ENCODE results near the gene AGPAT4.

AGPAT4 gene

DNA sequence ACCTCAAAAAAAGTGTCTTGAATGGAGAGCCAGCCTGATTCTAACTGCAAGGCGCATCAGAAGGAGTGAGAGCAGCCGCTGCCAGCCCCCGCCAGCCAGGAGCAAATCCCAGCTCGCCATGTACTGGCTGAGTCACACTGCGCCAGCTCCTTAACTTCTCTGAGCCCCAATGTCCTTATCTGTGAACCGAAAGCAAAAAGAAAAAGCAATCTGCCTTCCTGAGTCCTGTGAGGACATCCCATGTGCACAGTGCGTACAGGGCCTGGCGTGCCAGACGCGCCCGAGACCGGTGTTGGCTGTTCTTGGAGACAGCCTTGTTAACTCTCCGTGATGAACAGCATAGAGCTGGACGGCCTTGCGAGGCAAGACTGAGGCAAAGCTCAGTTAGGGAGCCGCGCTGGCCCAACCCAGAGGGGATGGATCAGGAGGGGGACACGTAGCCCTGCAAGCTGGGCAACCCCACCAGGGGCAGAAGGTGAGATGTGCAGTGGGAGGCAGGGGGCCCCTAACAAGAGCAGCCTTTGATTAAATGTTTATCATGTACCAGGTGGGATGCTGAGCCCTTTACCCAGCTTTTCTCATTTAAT lies 122.7 kb downstream of the AGPAT4 start:
- no peak overlapping the region for H3K27ac ChIP-seq (ENCODE audit: insufficient read depth in 1 of 2, low read depth in 1 of 2, low read length in 2 of 2, poor library complexity in 1 of 2, severe bottlenecking in 2 of 2)
- no peak overlapping the region for H3K4me3 ChIP-seq (ENCODE audit: control insufficient read depth in 1 of 7, extremely low read depth in 1 of 7, insufficient read depth in 4 of 7, low read depth in 2 of 7, low read length in 6 of 7)
- H3K36me3 ChIP-seq (ENCODE audit: control insufficient read depth in 4 of 4, insufficient read depth in 4 of 4, low read length in 3 of 4) = peaks cover 2 to 58% (median 14%) of the 10 kb centered on the region in 4 experiments
- no peaks in the 10 kb centered on the region for H3K9me3 ChIP-seq (ENCODE audit: control extremely low read depth in 1 of 5, control insufficient read depth in 4 of 5, insufficient read depth in 2 of 5, low read depth in 1 of 5, low read length in 4 of 5)
- WGBS (ENCODE audit: insufficient coverage) = 96% methylated on average over 18 of the region's 18 CpGs
- POLR2A ChIA-PET = interaction anchor here (1.0 kb wide), 1 partner anchor 11 kb away, joined by 4 read pairs; no protein-coding TSS in a partner anchor
- CTCF ChIA-PET = interaction anchor here (1.0 to 11.8 kb wide), 7 partner anchors 19 to 223 kb away, joined by 3 to 185 read pairs (median 5); no protein-coding TSS in a partner anchor
- DNase-seq = no peak
- H3K4me1 ChIP-seq (ENCODE audit: control extremely low read depth in 1 of 4, control insufficient read depth in 4 of 4, insufficient read depth in 4 of 4, low read length in 3 of 4) = no peaks in the 10 kb centered on the region
- H3K27me3 ChIP-seq (replicated peaks in 2 of 5; ENCODE audit: control insufficient read depth in 4 of 5, insufficient read depth in 5 of 5, low read length in 4 of 5) = no peaks in the 10 kb centered on the region

DNA sequence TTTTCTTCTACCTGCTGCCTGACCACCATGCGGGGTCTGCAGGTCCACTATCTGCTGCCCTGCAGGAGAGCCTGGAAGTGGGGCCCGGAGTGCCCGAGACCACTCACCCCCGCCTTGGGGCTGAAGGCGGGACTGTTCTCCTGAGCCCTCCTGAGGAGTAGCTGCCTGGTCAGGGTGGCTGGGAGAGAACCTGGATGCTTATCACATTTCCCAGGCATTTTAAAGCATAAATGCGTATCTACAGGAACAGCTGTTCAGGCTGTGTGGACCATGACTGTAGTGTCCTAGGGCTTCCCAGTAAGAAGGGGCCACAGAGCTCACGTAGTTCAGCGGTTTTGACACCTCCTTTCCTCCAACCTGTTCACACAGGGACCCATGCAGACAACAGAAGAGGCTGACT lies 123.3 kb downstream of the AGPAT4 start:
- no peak for DNase-seq
- no peak overlapping the region for H3K27ac ChIP-seq (ENCODE audit: insufficient read depth in 1 of 2, low read depth in 1 of 2, low read length in 2 of 2, poor library complexity in 1 of 2, severe bottlenecking in 2 of 2)
- 95% methylated on average over 8 of the region's 8 CpGs for WGBS (ENCODE audit: insufficient coverage)
- CTCF ChIA-PET = interaction anchor here (0.9 to 11.8 kb wide), 8 partner anchors 11 to 223 kb away, joined by 3 to 185 read pairs (median 4); no protein-coding TSS in a partner anchor
- H3K4me3 ChIP-seq (ENCODE audit: control insufficient read depth in 1 of 7, extremely low read depth in 1 of 7, insufficient read depth in 4 of 7, low read depth in 2 of 7, low read length in 6 of 7) = no peak overlapping the region
- POLR2A ChIA-PET = interaction anchor here (1.0 kb wide), 1 partner anchor 10 kb away, joined by 4 read pairs; no protein-coding TSS in a partner anchor
- no peaks in the 10 kb centered on the region for H3K9me3 ChIP-seq (ENCODE audit: control extremely low read depth in 1 of 5, control insufficient read depth in 4 of 5, insufficient read depth in 2 of 5, low read depth in 1 of 5, low read length in 4 of 5)
- no peaks in the 10 kb centered on the region for H3K27me3 ChIP-seq (replicated peaks in 2 of 5; ENCODE audit: control insufficient read depth in 4 of 5, insufficient read depth in 5 of 5, low read length in 4 of 5)
- H3K36me3 ChIP-seq (ENCODE audit: control insufficient read depth in 4 of 4, insufficient read depth in 4 of 4, low read length in 3 of 4) = peaks cover 2 to 55% (median 14%) of the 10 kb centered on the region in 4 experiments
- no peaks in the 10 kb centered on the region for H3K4me1 ChIP-seq (ENCODE audit: control extremely low read depth in 1 of 4, control insufficient read depth in 4 of 4, insufficient read depth in 4 of 4, low read length in 3 of 4)

DNA sequence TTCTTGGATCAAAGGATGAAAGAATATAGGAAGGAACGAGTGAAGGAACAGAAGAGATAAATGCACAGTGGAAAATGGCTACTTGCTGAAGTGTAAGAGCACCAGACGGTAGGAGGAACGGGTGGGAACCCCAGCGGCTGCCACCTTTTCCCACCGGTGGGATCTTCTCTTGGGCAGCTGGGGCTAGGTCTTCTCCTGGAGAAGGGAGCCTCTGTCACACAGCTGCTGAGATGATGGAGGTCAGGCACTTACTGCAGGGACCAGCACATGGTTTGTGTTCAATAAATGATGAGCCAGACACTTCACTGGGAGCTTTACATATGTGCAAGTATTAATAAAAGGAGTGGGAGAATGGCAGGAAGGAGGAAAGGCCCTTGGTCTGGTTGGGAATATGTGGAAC lies 123.7 kb downstream of the AGPAT4 start:
- CTCF ChIA-PET = interaction anchor here (0.9 to 11.8 kb wide), 4 partner anchors 12 to 224 kb away, joined by 3 to 185 read pairs (median 3); no protein-coding TSS in a partner anchor
- H3K27me3 ChIP-seq (replicated peaks in 2 of 5; ENCODE audit: control insufficient read depth in 4 of 5, insufficient read depth in 5 of 5, low read length in 4 of 5) = no peaks in the 10 kb centered on the region
- POLR2A ChIA-PET = interaction anchor here (0.6 kb wide), 2 partner anchors 9 to 47 kb away, joined by 3 to 4 read pairs; no protein-coding TSS in a partner anchor
- 100% methylated on average over 5 of the region's 5 CpGs for WGBS (ENCODE audit: insufficient coverage)
- H3K4me3 ChIP-seq (ENCODE audit: control insufficient read depth in 1 of 7, extremely low read depth in 1 of 7, insufficient read depth in 4 of 7, low read depth in 2 of 7, low read length in 6 of 7) = no peak overlapping the region
- H3K4me1 ChIP-seq (ENCODE audit: control extremely low read depth in 1 of 4, control insufficient read depth in 4 of 4, insufficient read depth in 4 of 4, low read length in 3 of 4) = no peaks in the 10 kb centered on the region
- H3K9me3 ChIP-seq (ENCODE audit: control extremely low read depth in 1 of 5, control insufficient read depth in 4 of 5, insufficient read depth in 2 of 5, low read depth in 1 of 5, low read length in 4 of 5) = no peaks in the 10 kb centered on the region
- DNase-seq = no peak
- H3K36me3 ChIP-seq (ENCODE audit: control insufficient read depth in 4 of 4, insufficient read depth in 4 of 4, low read length in 3 of 4) = peaks cover 2 to 55% (median 14%) of the 10 kb centered on the region in 4 experiments
- no peak overlapping the region for H3K27ac ChIP-seq (ENCODE audit: insufficient read depth in 1 of 2, low read depth in 1 of 2, low read length in 2 of 2, poor library complexity in 1 of 2, severe bottlenecking in 2 of 2)

DNA sequence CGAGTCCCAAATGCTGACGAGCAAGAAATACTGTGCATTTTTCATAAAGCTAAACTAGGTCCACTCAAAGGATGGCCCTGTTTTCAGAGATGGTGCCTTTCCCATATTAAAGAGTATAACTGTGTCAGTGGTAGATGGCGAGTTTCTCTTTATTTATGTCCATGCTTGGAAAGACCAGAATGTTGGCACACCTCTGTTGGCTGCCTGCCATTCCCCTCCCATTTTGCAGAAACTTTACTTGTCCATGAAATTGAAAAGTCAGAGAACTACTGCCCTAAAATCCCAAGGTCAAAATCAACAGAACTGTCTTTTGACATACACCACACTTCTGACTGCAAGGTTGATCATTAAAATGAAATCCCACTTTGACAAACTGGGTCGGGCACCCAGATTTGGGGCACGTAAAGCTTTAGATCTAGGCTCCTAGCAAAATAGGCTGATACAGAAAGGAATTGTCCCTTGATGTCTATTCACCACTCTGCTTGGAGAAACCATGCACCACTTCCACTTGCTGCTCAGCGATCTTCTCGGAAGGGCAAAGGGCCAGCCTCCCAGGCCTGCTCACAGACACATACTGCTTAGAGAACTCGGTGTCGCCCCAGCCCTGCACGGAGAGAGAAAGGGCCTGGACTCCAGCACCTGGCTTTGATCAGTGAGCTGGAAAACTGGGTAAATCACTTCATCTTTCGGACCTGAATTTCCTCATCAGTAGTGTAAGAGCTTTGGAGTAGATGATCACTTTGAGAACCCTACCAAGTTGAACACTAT lies 130.0 kb downstream of the AGPAT4 start:
- POLR2A ChIA-PET = no interaction called here
- DNase-seq = no peak
- Histone ChIP-seq H3K36me3 (ENCODE audit: control insufficient read depth in 4 of 4, insufficient read depth in 4 of 4, low read length in 3 of 4) (peaks cover 2 to 49% (median 5%) of the 10 kb centered on the region in 4 experiments), H3K27ac (ENCODE audit: insufficient read depth in 1 of 2, low read depth in 1 of 2, low read length in 2 of 2, poor library complexity in 1 of 2, severe bottlenecking in 2 of 2) (no peak overlapping the region), H3K4me3 (ENCODE audit: control insufficient read depth in 1 of 7, extremely low read depth in 1 of 7, insufficient read depth in 4 of 7, low read depth in 2 of 7, low read length in 6 of 7) (no peak overlapping the region), H3K9me3 (ENCODE audit: control extremely low read depth in 1 of 5, control insufficient read depth in 4 of 5, insufficient read depth in 2 of 5, low read depth in 1 of 5, low read length in 4 of 5) (no peaks in the 10 kb centered on the region), H3K4me1 (ENCODE audit: control extremely low read depth in 1 of 4, control insufficient read depth in 4 of 4, insufficient read depth in 4 of 4, low read length in 3 of 4) (no peaks in the 10 kb centered on the region), H3K27me3 (replicated peaks in 2 of 5; ENCODE audit: control insufficient read depth in 4 of 5, insufficient read depth in 5 of 5, low read length in 4 of 5) (no peaks in the 10 kb centered on the region)
- 97% methylated on average over 9 of the region's 11 CpGs for WGBS (ENCODE audit: insufficient coverage)
- CTCF ChIA-PET = interaction anchor here (1.7 kb wide), 1 partner anchor 11 kb away, joined by 3 read pairs; no protein-coding TSS in a partner anchor

DNA sequence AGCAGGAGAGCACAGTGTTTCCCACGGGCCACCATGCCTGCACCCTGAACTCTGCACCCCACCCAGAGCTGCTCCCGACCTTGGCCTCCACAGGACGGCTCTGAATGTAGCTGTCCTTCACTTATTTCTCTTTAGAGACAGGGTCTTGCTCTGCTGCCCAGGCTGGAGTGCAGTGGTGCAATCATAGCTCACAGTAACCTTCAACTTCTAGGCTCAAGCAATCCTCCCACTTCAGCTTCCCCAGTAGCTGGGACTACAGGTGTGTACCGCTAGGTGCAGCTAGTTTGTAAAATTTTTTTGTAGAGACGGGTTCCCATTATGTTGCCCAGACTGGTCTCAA lies 130.9 kb downstream of the AGPAT4 start:
- Histone ChIP-seq H3K4me3 (ENCODE audit: control insufficient read depth in 1 of 7, extremely low read depth in 1 of 7, insufficient read depth in 4 of 7, low read depth in 2 of 7, low read length in 6 of 7) (no peak overlapping the region), H3K4me1 (ENCODE audit: control extremely low read depth in 1 of 4, control insufficient read depth in 4 of 4, insufficient read depth in 4 of 4, low read length in 3 of 4) (no peaks in the 10 kb centered on the region), H3K36me3 (ENCODE audit: control insufficient read depth in 4 of 4, insufficient read depth in 4 of 4, low read length in 3 of 4) (peaks cover 0 to 45% (median 2%) of the 10 kb centered on the region in 4 experiments), H3K27me3 (replicated peaks in 2 of 5; ENCODE audit: control insufficient read depth in 4 of 5, insufficient read depth in 5 of 5, low read length in 4 of 5) (no peaks in the 10 kb centered on the region), H3K9me3 (ENCODE audit: control extremely low read depth in 1 of 5, control insufficient read depth in 4 of 5, insufficient read depth in 2 of 5, low read depth in 1 of 5, low read length in 4 of 5) (no peaks in the 10 kb centered on the region), H3K27ac (ENCODE audit: insufficient read depth in 1 of 2, low read depth in 1 of 2, low read length in 2 of 2, poor library complexity in 1 of 2, severe bottlenecking in 2 of 2) (no peak overlapping the region)
- WGBS (ENCODE audit: insufficient coverage) = 100% methylated on average over 3 of the region's 5 CpGs
- POLR2A ChIA-PET = no interaction called here
- DNase-seq = no peak
- CTCF ChIA-PET = no interaction called here

DNA sequence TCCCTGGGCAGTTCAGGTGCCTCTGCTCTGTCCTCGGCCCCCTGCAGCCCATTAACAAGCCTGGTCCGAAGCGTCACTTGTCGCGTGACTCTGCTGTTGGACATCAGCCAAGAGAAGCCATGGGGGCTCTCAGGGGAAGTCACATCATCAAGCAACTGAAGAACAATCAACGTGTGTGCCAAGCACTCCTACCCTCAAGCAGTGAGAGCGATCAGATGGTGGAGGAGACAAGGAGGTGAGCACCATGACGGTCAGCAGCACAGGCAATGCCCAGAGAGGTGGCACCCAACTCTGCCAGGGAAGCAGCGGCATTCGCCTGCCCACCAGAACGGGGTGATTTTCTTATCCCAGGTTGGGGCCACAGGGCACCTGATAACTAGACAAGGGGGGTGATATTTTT lies 132.7 kb downstream of the AGPAT4 start:
- ChIA-PET POLR2A (no interaction called here), CTCF (interaction anchor here (0.8 to 1.5 kb wide), 3 partner anchors 10 to 232 kb away, joined by 3 to 5 read pairs (median 4); no protein-coding TSS in a partner anchor)
- Histone ChIP-seq H3K27ac (ENCODE audit: insufficient read depth in 1 of 2, low read depth in 1 of 2, low read length in 2 of 2, poor library complexity in 1 of 2, severe bottlenecking in 2 of 2) (no peak overlapping the region), H3K36me3 (ENCODE audit: control insufficient read depth in 4 of 4, insufficient read depth in 4 of 4, low read length in 3 of 4) (peaks cover 0 to 47% (median 3%) of the 10 kb centered on the region in 4 experiments), H3K9me3 (ENCODE audit: control extremely low read depth in 1 of 5, control insufficient read depth in 4 of 5, insufficient read depth in 2 of 5, low read depth in 1 of 5, low read length in 4 of 5) (no peaks in the 10 kb centered on the region), H3K4me1 (ENCODE audit: control extremely low read depth in 1 of 4, control insufficient read depth in 4 of 4, insufficient read depth in 4 of 4, low read length in 3 of 4) (no peaks in the 10 kb centered on the region), H3K27me3 (replicated peaks in 2 of 5; ENCODE audit: control insufficient read depth in 4 of 5, insufficient read depth in 5 of 5, low read length in 4 of 5) (no peaks in the 10 kb centered on the region), H3K4me3 (ENCODE audit: control insufficient read depth in 1 of 7, extremely low read depth in 1 of 7, insufficient read depth in 4 of 7, low read depth in 2 of 7, low read length in 6 of 7) (no peak overlapping the region)
- DNase-seq = no peak
- WGBS (ENCODE audit: insufficient coverage) = 96% methylated on average over 11 of the region's 11 CpGs

DNA sequence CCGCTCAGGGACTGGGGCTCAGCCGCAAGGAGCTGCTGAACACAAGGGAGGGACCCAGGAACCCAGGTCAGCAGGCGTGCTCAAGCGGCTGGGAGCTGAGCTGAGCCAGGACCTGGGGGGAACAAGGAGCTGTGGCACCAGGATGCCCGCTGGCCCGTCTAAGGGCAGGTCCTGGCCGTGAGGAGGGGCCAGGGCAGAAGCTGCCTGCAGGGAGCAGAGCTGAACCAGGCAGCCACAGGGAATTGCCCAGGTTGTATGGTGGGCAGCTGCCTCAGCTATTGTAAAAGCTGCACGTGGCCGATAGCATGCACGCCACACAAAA lies 133.3 kb downstream of the AGPAT4 start:
- 98% methylated on average over 9 of the region's 10 CpGs for WGBS (ENCODE audit: insufficient coverage)
- Histone ChIP-seq H3K27me3 (replicated peaks in 2 of 5; ENCODE audit: control insufficient read depth in 4 of 5, insufficient read depth in 5 of 5, low read length in 4 of 5) (no peaks in the 10 kb centered on the region), H3K4me1 (ENCODE audit: control extremely low read depth in 1 of 4, control insufficient read depth in 4 of 4, insufficient read depth in 4 of 4, low read length in 3 of 4) (no peaks in the 10 kb centered on the region), H3K36me3 (ENCODE audit: control insufficient read depth in 4 of 4, insufficient read depth in 4 of 4, low read length in 3 of 4) (peaks cover 0 to 53% (median 6%) of the 10 kb centered on the region in 4 experiments), H3K9me3 (ENCODE audit: control extremely low read depth in 1 of 5, control insufficient read depth in 4 of 5, insufficient read depth in 2 of 5, low read depth in 1 of 5, low read length in 4 of 5) (no peaks in the 10 kb centered on the region), H3K4me3 (ENCODE audit: control insufficient read depth in 1 of 7, extremely low read depth in 1 of 7, insufficient read depth in 4 of 7, low read depth in 2 of 7, low read length in 6 of 7) (no peak overlapping the region), H3K27ac (ENCODE audit: insufficient read depth in 1 of 2, low read depth in 1 of 2, low read length in 2 of 2, poor library complexity in 1 of 2, severe bottlenecking in 2 of 2) (no peak overlapping the region)
- no peak for DNase-seq
- POLR2A ChIA-PET = interaction anchor here (0.7 kb wide), 1 partner anchor 11 kb away, joined by 4 read pairs; no protein-coding TSS in a partner anchor
- CTCF ChIA-PET = interaction anchor here (1.0 to 1.3 kb wide), 2 partner anchors 12 to 230 kb away, joined by 4 read pairs; no protein-coding TSS in a partner anchor
